EH (cell line): ENCODE results near the gene ZNF575.

Source experiments
- DNase-seq: peaks from one replicate; pipeline ENCODE4 v3.0.0-alpha.2; 2015; ENCODE audit warnings: low read depth

ZNF575 gene

GRCh38 chr19:43574424-43575155 lies 41.6 kb downstream of the ZNF575 start:
- DNase-seq: peak; percentile 60

GRCh38 chr19:43575156-43575950 lies 42.4 kb downstream of the ZNF575 start, which contains the start of the genes PINLYP and XRCC1:
Gene PINLYP, plus strand, starts transcription at chr19:43575801. Its CDS starts 1,391 bp downstream, at chr19:43577192.
Gene XRCC1, minus strand, starts transcription at chr19:43575527. Its CDS starts 69 bp downstream, at chr19:43575458.
- DNase-seq: peak; percentile 99

- DNase-seq: no peak
Measured at GRCh38 chr19:43575955-43576878, 43.2 kb downstream of the ZNF575 start.

GRCh38 chr19:43578787-43579186 lies 45.8 kb downstream of the ZNF575 start:
- no peak for DNase-seq

GRCh38 chr19:43581467-43581866 lies 48.5 kb downstream of the ZNF575 start:
- DNase-seq: no peak

- DNase-seq: no peak
Measured at GRCh38 chr19:43582495-43582894, 49.5 kb downstream of the ZNF575 start.

- DNase-seq: no peak
Measured at GRCh38 chr19:43584484-43584883, 51.5 kb downstream of the ZNF575 start.
